MCF 10A (cell line): ENCODE results near the gene DBNDD1. TPM values are rescaled to one million over a fixed set of nuclear protein-coding genes. Genes with fewer than 3 reads are reported as not detected.

Experiments
- BruUV-seq: library from RNA; stranded (reverse); fragments of 400-500 nt; replicated peaks from 2 replicates; lab custom pipeline; 2021; lab: Mats Ljungman, UMichigan
- CTCF ChIA-PET: fragments of 300-600 bp; sonication (Branson Sonifier 250); formaldehyde crosslinking; extraction: SDS; loops from one replicate; lab custom pipeline; 2021; ENCODE audit warnings: antibody characterized with exemption, inconsistent platforms; lab: Yijun Ruan, JAX
- POLR2A ChIA-PET: fragments of 300-600, 350-650 bp; sonication (Branson Sonifier 250); formaldehyde crosslinking; extraction: SDS; loops from one replicate; lab custom pipeline; 2020; ENCODE audit warnings: antibody characterized with exemption, inconsistent platforms; lab: Yijun Ruan, JAX
- DNase-seq: peaks from one replicate; pipeline ENCODE4 v3.0.0-alpha.2; 2018; ENCODE audit not compliant: unreplicated experiment
- H3K27ac Mint-ChIP-seq: one replicate; pipeline ENCODE4 v1.8.0; 2022; ENCODE audit warnings: mild to moderate bottlenecking, low read depth, mixed read lengths; ENCODE audit not compliant: unreplicated experiment
- H3K27me3 Mint-ChIP-seq: one replicate; pipeline ENCODE4 v1.8.0; 2022; ENCODE audit warnings: mixed read lengths; ENCODE audit not compliant: insufficient read depth, unreplicated experiment
- H3K36me3 Mint-ChIP-seq: one replicate; pipeline ENCODE4 v1.8.0; 2022; ENCODE audit warnings: mild to moderate bottlenecking, moderate library complexity, mixed read lengths; ENCODE audit not compliant: insufficient read depth, unreplicated experiment
- H3K4me1 Mint-ChIP-seq: one replicate; pipeline ENCODE4 v1.8.0; 2022; ENCODE audit warnings: mixed read lengths; ENCODE audit not compliant: insufficient read depth, unreplicated experiment
- H3K4me3 Mint-ChIP-seq: one replicate; pipeline ENCODE4 v1.8.0; 2022; ENCODE audit warnings: mild to moderate bottlenecking, moderate library complexity, mixed read lengths; ENCODE audit not compliant: unreplicated experiment
- H3K9me3 Mint-ChIP-seq: one replicate; pipeline ENCODE4 v1.8.0; 2022; ENCODE audit warnings: mixed read lengths; ENCODE audit not compliant: unreplicated experiment
- CTCF ChIP-seq: fragments of 200-600 bp; IDR thresholded peaks from one replicate; pipeline ENCODE4 v1.8.0; 2022; ENCODE audit warnings: antibody characterized with exemption, mild to moderate bottlenecking; ENCODE audit not compliant: unreplicated experiment
- intact Hi-C: fragments of 100-400 bp; cut with micrococcal nuclease; formaldehyde crosslinking; loops from 2 replicates; pipeline ENCODE4 v1.14.1; 2022
- total RNA-seq: library from RNA; stranded (reverse); gene quantifications from 2 replicates; pipeline ENCODE4 v1.2.3, GENCODE V29; 2022

The DBNDD1 gene
- total RNA-seq, 1 experiment from 2014 or later: 3.5 TPM

DNA sequence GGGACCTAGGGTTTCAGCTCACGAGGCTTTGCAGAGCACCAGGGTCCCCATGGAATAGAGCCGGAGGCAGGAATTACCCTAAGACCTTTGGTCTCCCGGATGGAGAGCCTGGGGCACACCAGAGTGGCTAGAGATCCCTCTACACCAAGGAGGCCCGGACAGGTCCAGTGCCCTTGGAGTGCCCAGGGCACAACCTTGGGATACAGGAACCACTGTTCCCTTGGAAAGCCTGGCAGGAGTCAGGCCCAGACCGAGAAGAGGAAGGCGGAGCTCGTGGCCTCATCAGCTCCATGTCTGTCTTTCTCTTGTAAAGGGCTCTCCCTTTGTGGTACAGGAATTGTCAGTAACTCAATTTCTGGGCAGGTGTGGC lies 3.8 kb upstream of the DBNDD1 start:
- no peak for TF ChIP-seq CTCF
- H3K4me1 Mint-ChIP-seq: peaks cover 5% of the 10 kb centered on the region
- no TSS peak for BruUV-seq
- no peaks in the 10 kb centered on the region for H3K27me3 Mint-ChIP-seq
- no peak for DNase-seq
- ChIA-PET CTCF (interaction anchor here (0.5 to 1.6 kb wide), 3 partner anchors 10 to 59 kb away, joined by 3 to 5 read pairs (median 4); no protein-coding TSS in a partner anchor), POLR2A (interaction anchor here (0.6 to 3.9 kb wide), 5 partner anchors 12 to 50 kb away, joined by 3 to 25 read pairs (median 4); no protein-coding TSS in a partner anchor)
- intact Hi-C loops: no loop called here
- peak overlapping the region; percentile 80 for H3K27ac Mint-ChIP-seq
- peaks cover 27% of the 10 kb centered on the region for H3K36me3 Mint-ChIP-seq
- no peaks in the 10 kb centered on the region for H3K9me3 Mint-ChIP-seq
- peak overlapping the region; percentile 80 for H3K4me3 Mint-ChIP-seq

DNA sequence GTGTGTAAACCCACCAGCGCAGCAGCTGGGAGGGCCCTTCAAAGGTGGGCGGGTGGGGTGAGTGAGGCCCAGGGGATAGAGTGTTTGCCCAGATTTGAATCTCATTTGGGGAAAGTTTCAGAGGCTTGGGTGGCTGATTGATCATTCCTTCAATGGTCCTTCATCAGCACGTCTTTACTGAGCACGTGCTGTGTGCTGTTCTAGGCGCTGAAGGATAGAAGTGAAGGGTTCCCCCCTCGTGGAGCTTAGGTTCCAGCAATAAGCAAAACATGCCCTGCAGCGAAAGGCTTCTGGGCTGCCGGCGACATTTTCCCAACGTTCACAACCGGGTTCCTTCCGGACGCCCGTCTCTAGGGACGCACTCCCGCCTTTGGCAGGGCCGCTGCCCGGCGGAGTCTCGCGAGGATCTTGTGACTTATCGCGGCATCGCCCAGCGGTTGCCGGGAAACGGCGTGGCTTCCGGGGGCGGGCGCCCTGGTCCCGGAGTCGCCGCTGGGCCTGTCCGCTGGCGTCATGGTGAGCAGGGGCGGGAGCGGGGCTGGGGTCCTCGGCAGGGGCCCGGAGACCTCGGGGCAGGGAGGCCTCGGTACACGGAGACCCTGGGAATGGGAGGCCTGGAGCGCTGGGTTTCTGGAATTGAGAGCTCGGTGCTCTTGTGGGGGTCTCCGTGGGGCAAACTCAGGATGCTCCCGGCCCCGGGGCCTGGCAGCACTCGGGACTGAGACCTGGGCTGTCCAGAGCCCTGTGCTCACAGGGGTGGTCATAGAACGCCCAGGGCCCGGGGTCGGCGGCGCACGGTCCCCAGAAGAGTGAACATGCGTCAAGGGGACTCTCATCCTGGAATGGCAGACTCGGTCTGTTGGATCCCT lies 3.2 kb upstream of the DBNDD1 start:
- H3K4me3 Mint-ChIP-seq: peak overlapping the region; percentile 80
- H3K36me3 Mint-ChIP-seq: peaks cover 21% of the 10 kb centered on the region
- CTCF ChIA-PET: interaction anchor here (0.6 to 1.6 kb wide), 4 partner anchors 10 to 365 kb away, joined by 3 to 4 read pairs (median 4); partner anchors contain the start of genes CHMP1A and SPATA33

DNA sequence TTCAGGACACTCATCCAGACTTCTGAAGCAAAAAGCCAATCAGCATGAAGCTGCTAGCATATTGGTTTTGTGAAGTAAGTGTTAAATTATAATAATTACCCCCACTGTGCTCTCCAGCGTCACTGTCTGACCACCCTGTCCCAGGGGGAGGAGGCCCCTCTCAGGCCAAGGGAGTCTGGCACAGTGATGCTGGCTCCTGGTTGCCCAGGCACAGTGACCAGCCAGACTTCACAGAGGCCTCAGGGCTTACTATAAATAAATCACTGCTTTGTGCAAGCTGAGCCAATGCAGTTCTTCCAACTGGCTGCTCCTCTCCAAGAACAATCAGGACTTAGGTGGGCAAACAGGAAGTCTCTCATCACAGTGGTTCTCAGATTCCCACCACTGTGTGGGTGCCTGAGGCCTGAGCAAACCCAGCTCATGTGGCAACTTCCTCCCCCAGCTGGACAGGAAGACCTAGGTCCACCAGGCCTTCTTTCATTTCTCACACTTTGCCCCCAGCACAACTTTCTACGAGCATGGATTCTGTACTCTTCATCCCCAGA lies 1.7 kb upstream of the DBNDD1 start:
- CTCF ChIA-PET: interaction anchor here (0.6 to 1.4 kb wide), 8 partner anchors 8 to 61 kb away, joined by 3 to 5 read pairs (median 3); no protein-coding TSS in a partner anchor
- H3K27me3 Mint-ChIP-seq: no peaks in the 10 kb centered on the region
- H3K36me3 Mint-ChIP-seq: peaks cover 13% of the 10 kb centered on the region
- no peak for TF ChIP-seq CTCF
- peaks cover 5% of the 10 kb centered on the region for H3K4me1 Mint-ChIP-seq
- no TSS peak for BruUV-seq
- no peak overlapping the region for H3K27ac Mint-ChIP-seq
- intact Hi-C loops: no loop called here
- POLR2A ChIA-PET: interaction anchor here (0.6 to 3.9 kb wide), 6 partner anchors 23 to 157 kb away, joined by 3 to 25 read pairs (median 5); partner anchors contain the start of genes TCF25 and TUBB3
- no peaks in the 10 kb centered on the region for H3K9me3 Mint-ChIP-seq
- peak overlapping the region; percentile 80 for H3K4me3 Mint-ChIP-seq
- DNase-seq: peak; percentile 17

More for the DNA sequence above, 3.2 kb upstream of the DBNDD1 start:
- TF ChIP-seq CTCF: no peak
- POLR2A ChIA-PET: interaction anchor here (0.6 to 3.9 kb wide), 7 partner anchors 11 to 1390 kb away, joined by 3 to 25 read pairs (median 4); no protein-coding TSS in a partner anchor
- Mint-ChIP-seq H3K27me3 (no peaks in the 10 kb centered on the region), H3K4me1 (peaks cover 5% of the 10 kb centered on the region), H3K27ac (peak overlapping the region; percentile 80), H3K9me3 (no peaks in the 10 kb centered on the region)
- BruUV-seq: TSS peak; percentile 60
- peak; percentile 87 for DNase-seq
- intact Hi-C loops: no loop called here
